K562 (cell line): ENCODE data around the gene OVCA2. TPM values are rescaled to one million over a fixed set of nuclear protein-coding genes. Genes with fewer than 3 reads are reported as not detected.

Experiments
- ATAC-seq: fragments of 200-7000 bp; cut with Tn5 transposase; 3 replicates; pipeline ENCODE4 v1.9.1; 2020; ENCODE audit warnings: moderate library complexity
- BruUV-seq: library from RNA; stranded (reverse); fragments of 400-500 nt; replicated peaks from 2 replicates; lab custom pipeline; 2021; lab: Mats Ljungman, UMichigan
- CTCF ChIA-PET: fragments of 300-600 bp; formaldehyde crosslinking; extraction: SDS; loops from one replicate; lab custom pipeline; 2021; ENCODE audit warnings: low intra/inter-chr PET ratio; lab: Yijun Ruan, JAX
- POLR2A ChIA-PET: fragments of 300-600, 350-650 bp; sonication (Branson Sonifier 250); formaldehyde crosslinking; extraction: SDS; loops from one replicate; lab custom pipeline; 2021; ENCODE audit warnings: antibody characterized with exemption, inconsistent platforms; lab: Yijun Ruan, JAX
- DNase-seq, 4 experiments: peaks; one replicate each; pipeline versions ENCODE4 v3.0.0 to v3.0.0-alpha.2; 2011 to 2018; ENCODE audit warnings: low spot score in 3 of 4, mixed read lengths in 3 of 4; ENCODE audit errors: extremely low read depth in 1 of 4
- FAIRE-seq: peaks from 2 replicates; lab custom pipeline; 2011; peaks lifted over from hg19 to GRCh38; lab: Jason Lieb, UNC
- H2AFZ ChIP-seq: 2 replicates; pipeline ENCODE4 v1.6.0; 2011; ENCODE audit warnings: low read depth, low read length, control low read depth, inconsistent platforms
- H3K27ac ChIP-seq: fragments of 200-600 bp; 3 replicates; pipeline ENCODE4 v1.8.0; 2011; ENCODE audit warnings: low read depth, mild to moderate bottlenecking, control low read depth, inconsistent platforms, low read length, moderate library complexity, mixed read lengths; ENCODE audit errors: extremely low read depth
- H3K27me3 ChIP-seq, 2 experiments: fragments of 300-600 bp in 1 of 2; 2 replicates in 1 of 2; 3 replicates in 1 of 2; pipeline versions ENCODE4 v1.6.0 to v1.8.0; 2011; ENCODE audit warnings: inconsistent platforms in 2 of 2, low read length in 2 of 2, mild to moderate bottlenecking in 1 of 2, mixed read lengths in 1 of 2, moderate library complexity in 1 of 2; ENCODE audit not compliant: control insufficient read depth in 2 of 2, insufficient read depth in 2 of 2
- H3K36me3 ChIP-seq: fragments of 300-600 bp; 3 replicates; pipeline ENCODE4 v1.8.0; 2011; ENCODE audit warnings: mild to moderate bottlenecking, low read length, inconsistent platforms; ENCODE audit not compliant: control insufficient read depth, insufficient read depth
- H3K4me1 ChIP-seq, 2 experiments: fragments of 200-600 bp in 1 of 2; replicated peaks in 1 of 2; 2 replicates in 1 of 2; 3 replicates in 1 of 2; pipeline versions ENCODE4 v1.5.1 to v1.8.0; 2011; ENCODE audit warnings: inconsistent platforms in 2 of 2, low read length in 2 of 2, mild to moderate bottlenecking in 1 of 2, mixed read lengths in 1 of 2, moderate library complexity in 1 of 2; ENCODE audit not compliant: control insufficient read depth in 2 of 2, insufficient read depth in 2 of 2
- H3K4me2 ChIP-seq: 2 replicates; pipeline ENCODE4 v1.6.1; 2011; ENCODE audit warnings: low read length, control low read depth, inconsistent platforms, mixed read lengths; ENCODE audit not compliant: insufficient read depth
- H3K4me3 ChIP-seq: fragments of 200-600 bp; sonication (generic), shearing (Covaris generic); 2 replicates; pipeline ENCODE4 v1.5.1; 2016; ENCODE audit warnings: control low read depth, inconsistent platforms
- H3K79me2 ChIP-seq: fragments of 200-600 bp; 3 replicates; pipeline ENCODE4 v1.8.0; 2011; ENCODE audit warnings: low read length, inconsistent platforms; ENCODE audit not compliant: control insufficient read depth, insufficient read depth
- H3K9ac ChIP-seq, 2 experiments: 2 replicates each; pipeline versions ENCODE4 v1.6.0 to v1.6.1; 2011; ENCODE audit warnings: low read depth in 2 of 2, low read length in 2 of 2, control low read depth in 1 of 2, inconsistent platforms in 1 of 2, mild to moderate bottlenecking in 1 of 2, mixed read lengths in 1 of 2; ENCODE audit not compliant: insufficient read depth in 1 of 2
- H3K9me1 ChIP-seq: one replicate; pipeline ENCODE4 v1.6.0; 2011; ENCODE audit warnings: inconsistent platforms, mild to moderate bottlenecking, low read length, moderate library complexity; ENCODE audit not compliant: control insufficient read depth, insufficient read depth
- H3K9me3 ChIP-seq: replicated peaks from 2 replicates; pipeline ENCODE4 v1.5.1; 2011; ENCODE audit warnings: low read depth, low read length, inconsistent platforms; ENCODE audit not compliant: control insufficient read depth, insufficient read depth
- H4K20me1 ChIP-seq: replicated peaks from 2 replicates; pipeline ENCODE4 v1.6.1; 2011; ENCODE audit warnings: low read length, inconsistent platforms, mixed read lengths; ENCODE audit not compliant: control insufficient read depth, insufficient read depth
- EP400 ChIP-seq: fragments of 450-650 bp; IDR thresholded peaks from 2 replicates; pipeline ENCODE4 v1.6.1; 2017; ENCODE audit warnings: antibody characterized with exemption, mild to moderate bottlenecking, moderate library complexity
- ESRRB ChIP-seq: fragments of 250-450 bp; sonication (Bioruptor Pico); IDR thresholded peaks from 2 replicates; pipeline ENCODE4 v1.5.0; 2020; ENCODE audit warnings: mild to moderate bottlenecking, moderate library complexity, borderline replicate concordance
- ETV1 ChIP-seq: fragments of 450-650 bp; conservative IDR thresholded peaks from 2 replicates; pipeline ENCODE4 v1.6.1; 2016; ENCODE audit warnings: missing genetic modification characterization, control low read depth, low read depth, missing compliant biosample characterization
- ETV5 ChIP-seq: sonication (generic); formaldehyde crosslinking; IDR thresholded peaks from 2 replicates; pipeline ENCODE4 v1.4.0; 2020; ENCODE audit warnings: low read depth, mild to moderate bottlenecking, missing genetic modification reagents
- FOS ChIP-seq: IDR thresholded peaks from 3 replicates; pipeline ENCODE4 v1.6.1; 2011; ENCODE audit not compliant: insufficient read length; ENCODE audit errors: extremely low read depth
- HNRNPK ChIP-seq: fragments of 200-400 bp; formaldehyde crosslinking; IDR thresholded peaks from one replicate; pipeline ENCODE4 v1.6.1; 2018; ENCODE audit warnings: mild to moderate bottlenecking, low read depth, low read length; ENCODE audit not compliant: poor library complexity, severe bottlenecking
- HNRNPL ChIP-seq: fragments of 200-400 bp; formaldehyde crosslinking; IDR thresholded peaks from 2 replicates; pipeline ENCODE4 v1.6.1; 2017; ENCODE audit warnings: low read depth, mild to moderate bottlenecking, low read length
- NR2F6 ChIP-seq: fragments of 450-650 bp; formaldehyde crosslinking; IDR thresholded peaks from 2 replicates; pipeline ENCODE4 v1.4.0; 2020; ENCODE audit warnings: mild to moderate bottlenecking
- RBBP5 ChIP-seq: fragments of 200-600 bp; sonication (generic); IDR thresholded peaks from 2 replicates; pipeline ENCODE4 v1.6.1; 2012; ENCODE audit warnings: borderline replicate concordance, mild to moderate bottlenecking, low read length, control low read depth, inconsistent platforms; ENCODE audit not compliant: insufficient read depth, poor library complexity, severe bottlenecking
- SIN3A ChIP-seq, 2 experiments: fragments of 150-350 bp in 1 of 2; IDR thresholded peaks; 2 replicates each; pipeline ENCODE4 v1.6.1; 2011 to 2016; ENCODE audit warnings: borderline replicate concordance in 2 of 2, low read depth in 2 of 2, low read length in 2 of 2, mild to moderate bottlenecking in 2 of 2, moderate library complexity in 2 of 2; ENCODE audit not compliant: control insufficient read depth in 1 of 2
- STAT5B ChIP-seq: fragments of 250-450 bp; sonication (Bioruptor Pico); IDR thresholded peaks from 2 replicates; pipeline ENCODE4 v1.8.0; 2021; ENCODE audit warnings: mild to moderate bottlenecking, inconsistent platforms
- TAF7 ChIP-seq: fragments of 450-650 bp; IDR thresholded peaks from 2 replicates; pipeline ENCODE4 v1.6.1; 2016; ENCODE audit warnings: missing genetic modification characterization, missing compliant biosample characterization
- ZNF282 ChIP-seq: sonication (generic); formaldehyde crosslinking; IDR thresholded peaks from 2 replicates; pipeline ENCODE4 v1.8.1; 2023; ENCODE audit warnings: missing genetic modification reagents
- ZNF592 ChIP-seq: fragments of 450-650 bp; IDR thresholded peaks from 2 replicates; pipeline ENCODE4 v1.6.1; 2017; ENCODE audit warnings: antibody characterized with exemption, mild to moderate bottlenecking
- WGBS: fragments of 100-300 bp; shearing (Covaris generic); methylation state at CpG from one replicate; pipeline ENCODE4 v1.1.6; 2016; ENCODE audit warnings: low coverage, mixed read lengths; ENCODE audit not compliant: insufficient coverage; ENCODE audit errors: missing lambda C conversion rate; 5-methylcytosine and 5-hydroxymethylcytosine counted together
- in situ Hi-C: fragments of 300-500 bp; cut with MboI; formaldehyde crosslinking; loops from 4 replicates; pipeline ENCODE4 v1.15.0; 2018; ENCODE audit warnings: inconsistent platforms, mixed read lengths
- intact Hi-C: fragments of 100-400 bp; cut with micrococcal nuclease; formaldehyde crosslinking; loops from 2 replicates; pipeline ENCODE4 v1.14.2; 2022
- polyA plus RNA-seq, 8 experiments: library from polyadenylated mRNA; depleted of rRNA in 4 of 8; stranded (reverse) in 5 of 8; unstranded in 3 of 8; fragments of >200 nt; fragmentation: Nextera tagmentation in 2 of 8; fragmentation: Illumina TruSeq in 1 of 8; extraction: Ambion mirVana in 2 of 8; extraction: Trizol in 1 of 8; gene quantifications; 2 replicates each; pipeline versions ENCODE4 v1.2.1 to v1.2.3, GENCODE V29; 2011 to 2014; ENCODE audit warnings: inconsistent platforms in 1 of 8, missing spikeins in 1 of 8
- total RNA-seq, 7 experiments: library from RNA; depleted of rRNA in 6 of 7; stranded (reverse); fragments of >200 nt in 6 of 7; fragmentation: Illumina TruSeq in 2 of 7; extraction: Trizol in 2 of 7; gene quantifications; 2 replicates each; pipeline versions ENCODE4 v1.2.1 to v1.2.3, GENCODE V29; 2011 to 2021; ENCODE audit warnings: low replicate concordance in 1 of 7
- TF ChIP-seq, protein P1 (sequence below): IDR thresholded peaks from 2 replicates; pipeline ENCODE4 v1.6.1; 2016; ENCODE audit warnings: missing genetic modification characterization, missing compliant biosample characterization

Gene OVCA2
- total and polyA plus RNA-seq, 9 of the 15 experiments (the other 6 are each of a cell fraction or from before 2014, with no cell fraction given), result 3.0 to 23.7 (median 14.1) TPM

DNA sequence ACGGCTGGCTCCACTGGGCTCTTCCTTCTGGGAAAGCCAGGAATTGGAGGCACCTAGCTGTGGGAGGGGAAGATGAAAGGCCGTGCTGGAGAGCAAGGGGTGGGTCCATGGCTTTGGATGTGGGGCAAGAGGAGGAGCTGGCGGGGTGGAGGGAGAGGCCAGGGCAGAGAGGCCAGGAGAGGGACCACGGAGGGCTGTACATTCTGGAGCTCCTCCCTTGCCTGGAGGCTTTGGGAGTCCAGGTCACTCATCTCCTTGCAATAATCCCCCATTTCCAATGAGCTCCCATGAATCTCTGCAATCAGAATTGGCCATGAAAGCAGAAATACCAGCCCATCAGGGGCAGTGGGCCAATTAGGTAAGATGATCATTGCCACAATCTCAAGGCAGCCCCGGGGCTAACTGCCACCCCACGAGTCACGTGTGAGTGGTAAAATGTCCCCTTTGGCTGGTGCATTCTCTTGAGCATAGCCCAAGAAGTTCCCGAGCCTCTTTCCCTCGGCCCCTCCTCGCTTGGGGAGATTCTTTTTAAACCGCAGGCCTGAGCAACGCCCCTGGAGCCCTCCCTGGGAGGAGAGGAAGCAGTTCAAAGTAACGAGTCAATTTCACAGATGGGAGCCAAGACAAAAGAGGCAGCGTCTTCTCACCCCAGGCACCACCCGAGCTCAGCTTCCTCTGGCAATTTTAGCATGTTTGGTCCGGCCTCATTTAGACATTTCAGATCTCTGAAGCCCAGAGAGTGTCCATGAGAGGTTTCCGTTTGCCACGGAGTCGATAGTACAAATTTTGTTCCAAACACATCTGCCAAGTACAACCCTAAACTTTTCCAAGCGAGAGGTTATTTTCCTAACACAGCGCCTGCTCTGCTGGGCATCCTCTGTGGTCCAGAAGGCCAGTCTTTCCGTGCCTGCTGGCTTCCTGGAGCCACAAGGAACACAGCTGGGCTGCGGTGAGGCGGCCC lies 30.1 kb upstream of the OVCA2 start:
- intact Hi-C loops, result no loop called here
- H3K4me1 ChIP-seq, result peaks cover 0 to 4% of the 10 kb centered on the region in 2 experiments; a peak in 2 of 5 replicates
- in situ Hi-C loops, result no loop called here
- TF ChIP-seq ZNF282 (CRISPR knock-in tag) (no peak), ETV1 (tag) (no peak), HNRNPK (no peak), RBBP5 (no peak), TAF7 (tag) (no peak), ETV5 (CRISPR knock-in tag) (no peak), NR2F6 (no peak), ESRRB (CRISPR knock-in tag) (no peak), ZNF592 (no peak), FOS (no peak), STAT5B (CRISPR knock-in tag) (no peak), SIN3A (IDR thresholded peaks at IDR 0.05; ENCODE audit: borderline replicate concordance in 2 of 2, control insufficient read depth in 1 of 2, low read depth in 2 of 2, low read length in 2 of 2) (no peak), HNRNPL (no peak), EP400 (no peak)
- TF ChIP-seq, protein P1, sequence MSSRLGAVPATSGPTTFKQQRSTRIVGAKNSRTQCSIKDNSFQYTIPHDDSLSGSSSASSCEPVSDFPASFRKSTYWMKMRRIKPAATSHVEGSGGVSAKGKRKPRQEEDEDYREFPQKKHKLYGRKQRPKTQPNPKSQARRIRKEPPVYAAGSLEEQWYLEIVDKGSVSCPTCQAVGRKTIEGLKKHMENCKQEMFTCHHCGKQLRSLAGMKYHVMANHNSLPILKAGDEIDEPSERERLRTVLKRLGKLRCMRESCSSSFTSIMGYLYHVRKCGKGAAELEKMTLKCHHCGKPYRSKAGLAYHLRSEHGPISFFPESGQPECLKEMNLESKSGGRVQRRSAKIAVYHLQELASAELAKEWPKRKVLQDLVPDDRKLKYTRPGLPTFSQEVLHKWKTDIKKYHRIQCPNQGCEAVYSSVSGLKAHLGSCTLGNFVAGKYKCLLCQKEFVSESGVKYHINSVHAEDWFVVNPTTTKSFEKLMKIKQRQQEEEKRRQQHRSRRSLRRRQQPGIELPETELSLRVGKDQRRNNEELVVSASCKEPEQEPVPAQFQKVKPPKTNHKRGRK (tag), result no peak

More for the DNA sequence above, 30.1 kb upstream of the OVCA2 start:
- H3K9me1 ChIP-seq, result no peaks in the 10 kb centered on the region
- no peaks in the 10 kb centered on the region for H3K79me2 ChIP-seq
- ChIA-PET POLR2A (interaction anchor here (0.6 to 0.9 kb wide), 3 partner anchors 8 to 52 kb away, joined by 3 read pairs; no protein-coding TSS in a partner anchor), CTCF (no interaction called here)
- no peak overlapping the region for H3K27ac ChIP-seq
- ATAC-seq (no peak), DNase-seq (no peak), FAIRE-seq (no peak)
- no peak overlapping the region for H3K4me3 ChIP-seq
- H3K4me2 ChIP-seq, result no peak overlapping the region
- no peaks in the 10 kb centered on the region for H4K20me1 ChIP-seq
- no TSS peak for BruUV-seq
- 12% methylated on average over 20 of the region's 24 CpGs for WGBS
- H3K9ac ChIP-seq, result no peak overlapping the region
- no peaks in the 10 kb centered on the region for H3K9me3 ChIP-seq
- peaks cover 15 to 45% of the 10 kb centered on the region in 2 experiments for H3K27me3 ChIP-seq
- peak overlapping the region; percentile 32; the same call in 1 of the 2 replicates for H2AFZ ChIP-seq
- H3K36me3 ChIP-seq, result no peaks in the 10 kb centered on the region
